ENCODE data around the gene IL13RA2.

GRCh38 chrX:114970806-114971205, 46.6 kb downstream of the IL13RA2 start:
- no peak for TF ChIP-seq CTCF (conservative IDR thresholded peaks at IDR 0.05; ENCODE audit: low read depth, low read length)
- no peak for TF ChIP-seq EZH2 (IDR thresholded peaks at IDR 0.05; ENCODE audit: low read length, unreplicated experiment)
- no peak for TF ChIP-seq EZH2phosphoT487 (IDR thresholded peaks at IDR 0.05; ENCODE audit: borderline replicate concordance, low read length)
